Measurements from ENCODE around the gene VEGFD. TPM values are rescaled to one million over a fixed set of nuclear protein-coding genes. Genes with fewer than 3 reads are reported as not detected.

Gene VEGFD
- total RNA-seq (ENCODE audit: low replicate concordance), result 0.46 TPM in 1 of 2 replicates, not detected in the other

GRCh38 chrX:15384304-15384703 lies at the start of gene VEGFD:
TSS of gene VEGFD (minus strand) at chrX:15384413. CDS start at chrX:15383946, 467 bp downstream.
- H3K27ac ChIP-seq, result no peak within 1 kb of the TSS
- H3K4me1 ChIP-seq, result peaks cover 5% of the 10 kb centered on the region
- H3K27me3 ChIP-seq, result no peaks in the 10 kb centered on the region
- no peak for TF ChIP-seq CTCF (IDR thresholded peaks at IDR 0.05)
- no peak for TF ChIP-seq EZH2phosphoT487 (IDR thresholded peaks at IDR 0.05)
- TF ChIP-seq EZH2 (IDR thresholded peaks at IDR 0.05), result no peak
- H3K4me3 ChIP-seq, result no peak within 1 kb of the TSS
- H3K4me2 ChIP-seq, result no peak within 1 kb of the TSS
- no peaks in the 10 kb centered on the region for H4K20me1 ChIP-seq (ENCODE audit: low read depth)
- no peak for DNase-seq (ENCODE audit: low spot score)
- H3K27me3 Mint-ChIP-seq (ENCODE audit: insufficient read depth, low read depth), result no peaks in the 10 kb centered on the region
- H2AFZ ChIP-seq (replicated peaks), result no peak within 1 kb of the TSS
- no peaks in the 10 kb centered on the region for H3K36me3 ChIP-seq
- no peaks in the 10 kb centered on the region for H3K9me3 ChIP-seq (ENCODE audit: low read depth)
- no peaks in the 10 kb centered on the region for H3K79me2 ChIP-seq (ENCODE audit: low read depth)
- H3K36me3 Mint-ChIP-seq, result peaks cover 5% of the 10 kb centered on the region
- H3K4me3 Mint-ChIP-seq, result peak within 1 kb of the TSS; percentile 37
- no peaks in the 10 kb centered on the region for H3K9me3 Mint-ChIP-seq
- H3K4me1 Mint-ChIP-seq, result peaks cover 17% of the 10 kb centered on the region
- peak within 1 kb of the TSS; percentile 23 for H3K27ac Mint-ChIP-seq
- H3K9ac ChIP-seq, result peak within 1 kb of the TSS; percentile 2
- H3F3A ChIP-seq (ENCODE audit: low read depth), result no peaks in the 10 kb centered on the region

GRCh38 chrX:15430584-15430983 lies 46.4 kb upstream of the VEGFD start:
- Mint-ChIP-seq H3K36me3 (peaks cover 5% of the 10 kb centered on the region), H3K4me3 (no peak overlapping the region), H3K9me3 (no peaks in the 10 kb centered on the region), H3K4me1 (peaks cover 9% of the 10 kb centered on the region), H3K27me3 (ENCODE audit: insufficient read depth, low read depth) (no peaks in the 10 kb centered on the region), H3K27ac (no peak overlapping the region)
- TF ChIP-seq CTCF (IDR thresholded peaks at IDR 0.05) (no peak), EZH2phosphoT487 (IDR thresholded peaks at IDR 0.05) (no peak), EZH2 (IDR thresholded peaks at IDR 0.05) (no peak)
- Histone ChIP-seq H3K36me3 (no peaks in the 10 kb centered on the region), H3K79me2 (ENCODE audit: low read depth) (no peaks in the 10 kb centered on the region), H3K9me3 (ENCODE audit: low read depth) (no peaks in the 10 kb centered on the region), H2AFZ (replicated peaks) (no peak overlapping the region), H3K4me2 (no peak overlapping the region), H3K27ac (no peak overlapping the region), H3K27me3 (no peaks in the 10 kb centered on the region), H4K20me1 (ENCODE audit: low read depth) (no peaks in the 10 kb centered on the region), H3K4me3 (no peak overlapping the region), H3K9ac (no peak overlapping the region), H3K4me1 (peaks cover 12% of the 10 kb centered on the region), H3F3A (ENCODE audit: low read depth) (no peaks in the 10 kb centered on the region)
- DNase-seq (ENCODE audit: low spot score), result no peak

- H3K4me3 Mint-ChIP-seq, result no peak overlapping the region
- H3K36me3 Mint-ChIP-seq, result peaks cover 5% of the 10 kb centered on the region
- Histone ChIP-seq H2AFZ (replicated peaks) (no peak overlapping the region), H4K20me1 (ENCODE audit: low read depth) (no peaks in the 10 kb centered on the region), H3K4me3 (no peak overlapping the region), H3F3A (ENCODE audit: low read depth) (no peaks in the 10 kb centered on the region), H3K9ac (no peak overlapping the region), H3K4me2 (no peak overlapping the region), H3K27ac (no peak overlapping the region), H3K27me3 (no peaks in the 10 kb centered on the region), H3K4me1 (peaks cover 12% of the 10 kb centered on the region), H3K36me3 (no peaks in the 10 kb centered on the region), H3K9me3 (ENCODE audit: low read depth) (no peaks in the 10 kb centered on the region), H3K79me2 (ENCODE audit: low read depth) (no peaks in the 10 kb centered on the region)
- peaks cover 9% of the 10 kb centered on the region for H3K4me1 Mint-ChIP-seq
- no peak overlapping the region for H3K27ac Mint-ChIP-seq
- TF ChIP-seq EZH2phosphoT487 (IDR thresholded peaks at IDR 0.05) (no peak), EZH2 (IDR thresholded peaks at IDR 0.05) (no peak), CTCF (IDR thresholded peaks at IDR 0.05) (no peak)
- DNase-seq (ENCODE audit: low spot score), result no peak
- H3K9me3 Mint-ChIP-seq, result no peaks in the 10 kb centered on the region
- H3K27me3 Mint-ChIP-seq (ENCODE audit: insufficient read depth, low read depth), result no peaks in the 10 kb centered on the region
These were observed 45.9 kb upstream of the VEGFD start for GRCh38 chrX:15430076-15430475.

Data from neural progenitor cell (in vitro differentiated cells).